Fibroblast of lung (primary cell): ENCODE data around the gene P2RY6. TPM values are rescaled to one million over a fixed set of nuclear protein-coding genes. Genes with fewer than 3 reads are reported as not detected.
A peak's percentile ranks its signal among the peaks of the same experiment; 100 is the strongest.

ENCODE experiments used
- DNase-seq, 2 donors: peaks; one replicate each; pipeline versions ENCODE4 v3.0.0 to v3.0.0-alpha.2; 2010; ENCODE audit warnings: low read depth in 2 of 2
- H2AFZ ChIP-seq: 2 replicates; pipeline ENCODE4 v1.5.1; 2012; ENCODE audit warnings: low read length, control low read depth, inconsistent platforms
- H3K27ac ChIP-seq: 2 replicates; pipeline ENCODE4 v1.5.1; 2011; ENCODE audit warnings: low read length, control low read depth; ENCODE audit not compliant: insufficient read depth
- H3K27me3 ChIP-seq: 2 replicates; pipeline ENCODE4 v1.5.1; 2011; ENCODE audit warnings: mild to moderate bottlenecking, low read length; ENCODE audit not compliant: control insufficient read depth, insufficient read depth
- H3K36me3 ChIP-seq: 2 replicates; pipeline ENCODE4 v1.5.1; 2011; ENCODE audit warnings: low read length; ENCODE audit not compliant: control insufficient read depth, insufficient read depth
- H3K4me1 ChIP-seq: 2 replicates; pipeline ENCODE4 v1.5.1; 2011; ENCODE audit warnings: low read length; ENCODE audit not compliant: control insufficient read depth, insufficient read depth; ENCODE audit errors: extremely low read depth
- H3K4me2 ChIP-seq: 2 replicates; pipeline ENCODE4 v1.5.1; 2011; ENCODE audit warnings: low read length, control low read depth; ENCODE audit not compliant: insufficient read depth; ENCODE audit errors: extremely low read depth
- H3K4me3 ChIP-seq, 4 experiments: fragments of 200-600 bp in 1 of 4; sonication (generic) in 1 of 4; replicated peaks in 1 of 4; 2 replicates each; pipeline ENCODE4 v1.5.1; 2011 to 2016; ENCODE audit warnings: low read length in 4 of 4, low read depth in 3 of 4, mild to moderate bottlenecking in 3 of 4, control low read depth in 2 of 4, inconsistent platforms in 1 of 4, mixed read lengths in 1 of 4; ENCODE audit not compliant: insufficient read depth in 1 of 4; ENCODE audit errors: control extremely low read depth in 1 of 4
- H3K79me2 ChIP-seq: 2 replicates; pipeline ENCODE4 v1.5.1; 2012; ENCODE audit warnings: mild to moderate bottlenecking, low read length, inconsistent platforms; ENCODE audit not compliant: control insufficient read depth, insufficient read depth
- H3K9ac ChIP-seq: 2 replicates; pipeline ENCODE4 v1.5.1; 2011; ENCODE audit warnings: mild to moderate bottlenecking, low read length, control low read depth; ENCODE audit not compliant: insufficient read depth
- H3K9me3 ChIP-seq: 2 replicates; pipeline ENCODE4 v1.5.1; 2012; ENCODE audit warnings: low read depth, low read length; ENCODE audit not compliant: control insufficient read depth, insufficient read depth
- H4K20me1 ChIP-seq: 2 replicates; pipeline ENCODE4 v1.5.1; 2011; ENCODE audit warnings: low read length; ENCODE audit not compliant: control insufficient read depth, insufficient read depth; ENCODE audit errors: extremely low read depth
- CTCF ChIP-seq, 2 donors: IDR thresholded peaks in 1 of 2; conservative IDR thresholded peaks in 1 of 2; 1 replicate in 1 of 2; 2 replicates in 1 of 2; pipeline ENCODE4 v1.5.1; 2011 to 2012; ENCODE audit warnings: low read length in 2 of 2, control low read depth in 1 of 2, inconsistent platforms in 1 of 2, low read depth in 1 of 2, mild to moderate bottlenecking in 1 of 2
- EZH2 ChIP-seq: IDR thresholded peaks from 2 replicates; pipeline ENCODE4 v1.5.1; 2012; ENCODE audit warnings: low read length, control low read depth, mild to moderate bottlenecking; ENCODE audit errors: missing control alignments
- polyA plus RNA-seq, 2 donors: library from polyadenylated mRNA; depleted of rRNA in 1 of 2; stranded (reverse) in 1 of 2; unstranded in 1 of 2; fragments of >200 nt; gene quantifications; 2 replicates each; pipeline ENCODE4 v1.2.1, GENCODE V29; 2011 to 2012; ENCODE audit warnings: missing spikeins in 1 of 2
- total RNA-seq: library from RNA; depleted of rRNA; stranded (reverse); fragments of >200 nt; gene quantifications from 2 replicates; pipeline ENCODE4 v1.2.1, GENCODE V29; 2014

P2RY6 gene
- total and polyA plus RNA-seq, 2 donors (not counting 1 experiment from before 2014, with no cell fraction given) = 0.12 to 0.33 TPM

GRCh38 chr11:73311394-73311869, 39.3 kb downstream of the P2RY6 start:
- DNase-seq = no peak
- Histone ChIP-seq H2AFZ (no peak overlapping the region), H3K79me2 (peaks cover 72% of the 10 kb centered on the region), H3K9ac (peak overlapping the region; percentile 87), H3K4me1 (peaks cover 31% of the 10 kb centered on the region), H3K9me3 (no peaks in the 10 kb centered on the region), H3K27ac (peak overlapping the region; percentile 95), H3K27me3 (no peaks in the 10 kb centered on the region), H3K4me2 (peak overlapping the region; percentile 97), H4K20me1 (no peaks in the 10 kb centered on the region), H3K36me3 (peaks cover 15% of the 10 kb centered on the region), H3K4me3 (peak overlapping the region; percentile 68 to 88 (median 84))
- TF ChIP-seq CTCF (conservative IDR thresholded peaks at IDR 0.05 in 1 of 2, IDR thresholded peaks at IDR 0.05 in 1 of 2; ENCODE audit: low read depth in 1 of 2, low read length in 2 of 2) (no peak), EZH2 (no peak)

- TF ChIP-seq CTCF (conservative IDR thresholded peaks at IDR 0.05 in 1 of 2, IDR thresholded peaks at IDR 0.05 in 1 of 2; ENCODE audit: low read depth in 1 of 2, low read length in 2 of 2) = no peak
- no peak for TF ChIP-seq EZH2
- DNase-seq = no peak
- Histone ChIP-seq H3K9ac (peak overlapping the region; percentile 51), H2AFZ (no peak overlapping the region), H3K4me1 (peaks cover 32% of the 10 kb centered on the region), H4K20me1 (no peaks in the 10 kb centered on the region), H3K4me3 (peak overlapping the region; percentile 68 to 88 (median 84)), H3K4me2 (peak overlapping the region; percentile 97), H3K9me3 (no peaks in the 10 kb centered on the region), H3K27me3 (no peaks in the 10 kb centered on the region), H3K79me2 (peaks cover 78% of the 10 kb centered on the region), H3K27ac (peak overlapping the region; percentile 85), H3K36me3 (peaks cover 15% of the 10 kb centered on the region)
These were observed 39.9 kb downstream of the P2RY6 start for GRCh38 chr11:73312036-73312435.

- Histone ChIP-seq H3K4me2 (peak overlapping the region; percentile 97), H4K20me1 (no peaks in the 10 kb centered on the region)
These were observed 40.8 kb downstream of the P2RY6 start for GRCh38 chr11:73312851-73313327.

More at GRCh38 chr11:73312851-73313327, 40.8 kb downstream of the P2RY6 start:
- peak overlapping the region; percentile 51 for H3K9ac ChIP-seq
- H3K4me3 ChIP-seq = peak overlapping the region; percentile 59 to 88 (median 76)
- peaks cover 15% of the 10 kb centered on the region for H3K36me3 ChIP-seq
- peaks cover 40% of the 10 kb centered on the region for H3K4me1 ChIP-seq
- no peaks in the 10 kb centered on the region for H3K9me3 ChIP-seq
- H3K27ac ChIP-seq = peak overlapping the region; percentile 85
- peak; percentile 50 to 67 for DNase-seq
- no peaks in the 10 kb centered on the region for H3K27me3 ChIP-seq
- TF ChIP-seq EZH2 = no peak
- TF ChIP-seq CTCF (conservative IDR thresholded peaks at IDR 0.05 in 1 of 2, IDR thresholded peaks at IDR 0.05 in 1 of 2; ENCODE audit: low read depth in 1 of 2, low read length in 2 of 2) = no peak
- H3K79me2 ChIP-seq = peaks cover 87% of the 10 kb centered on the region
- H2AFZ ChIP-seq = no peak overlapping the region
